Adrenal gland (tissue), 12 donors: Measurements from ENCODE around the gene MACROD2. TPM values are rescaled to one million over a fixed set of nuclear protein-coding genes. Genes with fewer than 3 reads are reported as not detected.

ENCODE experiments used
- DNase-seq, 7 donors: peaks; one replicate each; pipeline ENCODE4 v3.0.0-alpha.2; 2019 to 2020
- H3K27ac ChIP-seq, 5 donors: fragments of 200-600 bp; sonication (generic) in 4 of 5; 1 replicate in 3 of 5; 2 replicates in 2 of 5; pipeline versions ENCODE4 v1.5.1 to v1.8.0; 2016 to 2020; ENCODE audit warnings: mild to moderate bottlenecking in 1 of 5
- H3K27me3 ChIP-seq: fragments of 200-600 bp; 2 replicates; pipeline ENCODE4 v1.8.0; 2021
- H3K36me3 ChIP-seq, 2 donors: fragments of 200-600 bp; replicated peaks in 1 of 2; 1 replicate in 1 of 2; 2 replicates in 1 of 2; pipeline versions ENCODE4 v1.5.1 to v1.8.0; 2018 to 2022
- H3K4me1 ChIP-seq, 2 donors: fragments of 200-600 bp; replicated peaks in 1 of 2; 1 replicate in 1 of 2; 2 replicates in 1 of 2; pipeline versions ENCODE4 v1.5.1 to v1.8.0; 2018 to 2021
- H3K4me3 ChIP-seq, 4 donors: fragments of 200-600 bp; sonication (generic) in 3 of 4; one replicate each; pipeline ENCODE4 v1.5.1; 2016 to 2018
- H3K9me3 ChIP-seq, 3 donors: fragments of 200-600 bp; sonication (generic) in 1 of 3; replicated peaks in 1 of 3; 1 replicate in 2 of 3; 2 replicates in 1 of 3; pipeline versions ENCODE4 v1.5.1 to v1.8.0; 2016 to 2021
- POLR2A ChIP-seq, 2 donors: fragments of 450-650 bp; IDR thresholded peaks; one replicate each; pipeline ENCODE4 v1.6.1; 2017; ENCODE audit warnings: antibody characterized with exemption in 2 of 2, mild to moderate bottlenecking in 2 of 2, moderate library complexity in 1 of 2
- WGBS, 4 donors: extraction: QIAGEN DNeasy Blood & Tissue Kit in 2 of 4; methylation state at CpG; one replicate each; pipeline versions ENCODE4 v1.1.5 to v1.1.7; 2013 to 2017; 5-methylcytosine and 5-hydroxymethylcytosine counted together
- intact Hi-C, 2 donors: fragments of 100-400 bp; cut with DNase I; formaldehyde crosslinking; loops; one replicate each; pipeline versions ENCODE4 v1.14.1 to v1.15.0; 2022 to 2023
- polyA plus RNA-seq, 3 donors: library from polyadenylated mRNA; stranded (reverse); fragments of 200-250 nt in 2 of 3; fragments of 350-450 nt in 1 of 3; fragmentation: Illumina TruSeq in 1 of 3; extraction: RNeasy Lipid Tissue Mini Kit (QIAGEN cat#74804) in 1 of 3; gene quantifications; one replicate each; pipeline ENCODE4 v1.2.3, GENCODE V29; 2013 to 2014
- total RNA-seq, 9 donors: library from RNA; depleted of rRNA in 4 of 9; stranded (reverse); fragments of >200 nt in 4 of 9; fragments of 120-200 nt in 1 of 9; fragmentation: NEBNext Ultra II Directional in 1 of 9; extraction: Animal tissue kit (Norgen Biotek cat#: 25700) in 1 of 9; gene quantifications; one replicate each; pipeline versions ENCODE4 v1.1.0 to v1.2.4, GENCODE V29; 2013 to 2023
- TF ChIP-seq, protein P1 (sequence below), 6 experiments: fragments of 450-650 bp in 4 of 6; fragments of 200-600 bp in 2 of 6; sonication (generic) in 1 of 6; IDR thresholded peaks; 1 replicate in 5 of 6; 2 replicates in 1 of 6; pipeline versions ENCODE4 v1.5.1 to v1.8.0; 2016 to 2021; ENCODE audit warnings: antibody characterized with exemption in 6 of 6, mild to moderate bottlenecking in 2 of 6, moderate library complexity in 1 of 6
- donor health status: healthy with polysubstance abuse.
- donor health status: Bipolar disorder and iron deficiency.
- donor health status: DM: yes; HTN: yes; CAD: no.
- donor health status: DM: no; HTN: no; CAD: no.
- donor health status: DM: no; HTN: no; CAD: no.
- donor health status: DM: yes; HTN: yes; CAD: no.

The MACROD2 gene
- total and polyA plus RNA-seq, 12 donors, result 1.1 to 21.2 (median 6.4) TPM

DNA sequence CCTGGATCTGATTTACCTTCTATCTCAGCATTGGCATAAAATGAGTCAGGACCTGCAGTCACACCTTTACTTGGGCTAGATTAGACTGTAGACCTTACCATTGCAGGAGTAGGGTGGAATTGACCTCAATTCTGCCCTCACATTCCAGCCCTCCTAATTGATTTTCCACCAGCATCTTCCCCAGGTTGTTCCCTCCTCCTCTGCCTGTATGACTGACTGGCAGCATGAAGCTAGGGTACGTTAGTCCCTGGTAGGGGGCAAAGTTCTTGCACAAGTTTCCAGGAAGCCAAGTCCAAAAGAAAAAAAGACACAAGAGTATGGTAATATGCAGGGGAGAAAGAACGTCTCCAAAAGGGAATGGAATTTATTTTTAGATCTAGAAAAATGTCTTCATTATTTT lies 567.7 kb downstream of the MACROD2 start:
- 68 to 83% (median 72%) methylated on average over 2 of the region's 2 CpGs for WGBS, 4 donors
- H3K27me3 ChIP-seq, result no peaks in the 10 kb centered on the region
- no peak overlapping the region for H3K27ac ChIP-seq
- H3K4me1 ChIP-seq, result no peaks in the 10 kb centered on the region
- DNase-seq, result no peak
- H3K9me3 ChIP-seq, result no peaks in the 10 kb centered on the region
- no peak overlapping the region for H3K4me3 ChIP-seq
- TF ChIP-seq, protein P1, sequence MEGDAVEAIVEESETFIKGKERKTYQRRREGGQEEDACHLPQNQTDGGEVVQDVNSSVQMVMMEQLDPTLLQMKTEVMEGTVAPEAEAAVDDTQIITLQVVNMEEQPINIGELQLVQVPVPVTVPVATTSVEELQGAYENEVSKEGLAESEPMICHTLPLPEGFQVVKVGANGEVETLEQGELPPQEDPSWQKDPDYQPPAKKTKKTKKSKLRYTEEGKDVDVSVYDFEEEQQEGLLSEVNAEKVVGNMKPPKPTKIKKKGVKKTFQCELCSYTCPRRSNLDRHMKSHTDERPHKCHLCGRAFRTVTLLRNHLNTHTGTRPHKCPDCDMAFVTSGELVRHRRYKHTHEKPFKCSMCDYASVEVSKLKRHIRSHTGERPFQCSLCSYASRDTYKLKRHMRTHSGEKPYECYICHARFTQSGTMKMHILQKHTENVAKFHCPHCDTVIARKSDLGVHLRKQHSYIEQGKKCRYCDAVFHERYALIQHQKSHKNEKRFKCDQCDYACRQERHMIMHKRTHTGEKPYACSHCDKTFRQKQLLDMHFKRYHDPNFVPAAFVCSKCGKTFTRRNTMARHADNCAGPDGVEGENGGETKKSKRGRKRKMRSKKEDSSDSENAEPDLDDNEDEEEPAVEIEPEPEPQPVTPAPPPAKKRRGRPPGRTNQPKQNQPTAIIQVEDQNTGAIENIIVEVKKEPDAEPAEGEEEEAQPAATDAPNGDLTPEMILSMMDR (IDR thresholded peaks at IDR 0.05), result no peak
- no peak for TF ChIP-seq POLR2A (IDR thresholded peaks at IDR 0.05)
- H3K36me3 ChIP-seq, result no peaks in the 10 kb centered on the region
- intact Hi-C loops, result no loop called here

DNA sequence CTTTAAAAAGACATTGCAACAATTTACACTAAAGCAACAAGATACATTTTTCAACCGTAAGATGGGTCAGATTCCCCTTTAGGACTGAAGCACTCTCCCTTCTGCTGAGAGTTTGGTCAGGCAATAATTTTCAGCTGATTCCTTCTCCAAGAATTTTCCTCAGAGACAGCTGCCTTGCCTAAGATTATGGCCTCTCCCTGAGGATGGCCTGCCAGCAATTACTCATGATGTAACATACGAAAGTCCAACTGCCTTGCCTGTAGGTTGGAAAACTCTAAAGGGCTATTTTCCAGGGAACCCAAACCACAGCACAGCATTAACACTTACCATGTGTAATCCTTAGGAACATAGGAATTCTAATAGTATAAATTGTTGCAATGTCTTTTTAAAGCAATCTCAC lies 571.2 kb downstream of the MACROD2 start:
- Histone ChIP-seq H3K4me1 (no peaks in the 10 kb centered on the region), H3K9me3 (no peaks in the 10 kb centered on the region), H3K27ac (no peak overlapping the region), H3K36me3 (no peaks in the 10 kb centered on the region), H3K27me3 (no peaks in the 10 kb centered on the region), H3K4me3 (no peak overlapping the region)
- DNase-seq, result no peak
- WGBS, 4 donors, result 67 to 91% (median 80%) methylated on average over 2 of the region's 2 CpGs
- intact Hi-C loops, result no loop called here
- TF ChIP-seq, protein P1 (IDR thresholded peaks at IDR 0.05), result no peak
- no peak for TF ChIP-seq POLR2A (IDR thresholded peaks at IDR 0.05)

DNA sequence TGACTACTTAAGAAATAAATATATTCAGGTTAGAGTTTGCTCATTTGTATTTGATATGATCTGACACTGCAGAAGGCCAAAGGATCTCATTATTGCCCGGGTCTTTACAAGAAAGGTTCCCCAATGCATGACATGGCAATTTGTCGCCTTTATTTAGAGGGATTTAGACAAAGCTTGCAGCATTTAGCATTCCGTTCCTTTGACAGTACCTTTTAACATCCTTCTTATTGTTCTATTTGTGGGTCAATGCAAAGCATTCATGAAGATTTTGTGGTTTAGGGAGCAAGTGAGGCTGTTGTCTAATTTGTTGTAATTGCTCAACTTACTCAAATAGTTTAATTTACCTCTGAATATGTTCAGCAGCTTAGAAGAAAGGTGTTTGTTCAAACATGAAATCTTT lies 572.9 kb downstream of the MACROD2 start:
- Histone ChIP-seq H3K36me3 (no peaks in the 10 kb centered on the region), H3K9me3 (no peaks in the 10 kb centered on the region), H3K4me1 (no peaks in the 10 kb centered on the region), H3K27me3 (no peaks in the 10 kb centered on the region), H3K27ac (no peak overlapping the region), H3K4me3 (no peak overlapping the region)
- intact Hi-C loops, result no loop called here
- WGBS, 4 donors, result 68 to 79% (median 74%) methylated on average over 3 of the region's 3 CpGs
- DNase-seq, result no peak
- TF ChIP-seq POLR2A (IDR thresholded peaks at IDR 0.05), result no peak
- TF ChIP-seq, protein P1 (IDR thresholded peaks at IDR 0.05), result no peak

DNA sequence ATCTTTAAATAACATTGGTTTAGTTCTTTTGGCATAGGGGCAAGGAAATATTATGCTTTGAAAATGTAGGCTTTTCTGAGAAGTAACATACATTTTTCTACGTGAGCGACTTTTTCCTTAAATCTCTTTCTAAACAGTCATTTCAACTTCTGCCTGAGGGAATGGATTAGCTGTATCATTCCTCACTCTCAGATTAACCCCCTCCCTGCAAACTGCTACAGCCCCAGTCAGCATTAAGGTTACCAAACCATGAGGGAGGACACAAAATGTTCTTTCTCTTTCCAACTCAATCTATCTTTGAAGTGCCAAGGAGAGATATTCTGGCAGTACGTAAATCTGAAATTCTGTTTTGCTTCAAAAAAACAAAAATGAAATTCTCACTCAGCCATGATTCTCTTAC lies 573.4 kb downstream of the MACROD2 start:
- intact Hi-C loops, result no loop called here
- no peak overlapping the region for H3K27ac ChIP-seq
- 77 to 87% (median 83%) methylated on average over 3 of the region's 3 CpGs for WGBS, 4 donors
- H3K27me3 ChIP-seq, result no peaks in the 10 kb centered on the region
- no peak overlapping the region for H3K4me3 ChIP-seq
- TF ChIP-seq POLR2A (IDR thresholded peaks at IDR 0.05), result no peak
- TF ChIP-seq, protein P1 (IDR thresholded peaks at IDR 0.05), result no peak
- no peaks in the 10 kb centered on the region for H3K36me3 ChIP-seq
- no peak for DNase-seq
- H3K9me3 ChIP-seq, result no peaks in the 10 kb centered on the region
- no peaks in the 10 kb centered on the region for H3K4me1 ChIP-seq
